HG03095 (cell line): Measurements from ENCODE around the gene SDK2.

Experiments used
- ATAC-seq: cut with Tn5 transposase; IDR thresholded peaks from one replicate; pipeline ENCODE4 v1.9.1; 2021; ENCODE audit warnings: moderate library complexity; ENCODE audit not compliant: unreplicated experiment

SDK2 gene

GRCh38 chr17:73560661-73561060, 83.6 kb downstream of the SDK2 start:
- no peak for ATAC-seq

- ATAC-seq, result no peak
Measured at GRCh38 chr17:73559532-73559931, 84.7 kb downstream of the SDK2 start.

- no peak for ATAC-seq
Measured at GRCh38 chr17:73555199-73555960, 88.9 kb downstream of the SDK2 start.

- ATAC-seq, result no peak
Measured at GRCh38 chr17:73554498-73554897, 89.7 kb downstream of the SDK2 start.

- ATAC-seq, result no peak
Measured at GRCh38 chr17:73553311-73553710, 90.9 kb downstream of the SDK2 start.

- no peak for ATAC-seq
Measured at GRCh38 chr17:73552300-73553048, 91.8 kb downstream of the SDK2 start.

- no peak for ATAC-seq
Measured at GRCh38 chr17:73551759-73552158, 92.5 kb downstream of the SDK2 start.

- ATAC-seq, result no peak
Measured at GRCh38 chr17:73551144-73551543, 93.1 kb downstream of the SDK2 start.

- ATAC-seq, result no peak
Measured at GRCh38 chr17:73550556-73550955, 93.7 kb downstream of the SDK2 start.

- ATAC-seq, result no peak
Measured at GRCh38 chr17:73549841-73550430, 94.3 kb downstream of the SDK2 start.

- ATAC-seq, result no peak
Measured at GRCh38 chr17:73548620-73549311, 95.5 kb downstream of the SDK2 start.

- no peak for ATAC-seq
Measured at GRCh38 chr17:73547790-73548189, 96.5 kb downstream of the SDK2 start.

- ATAC-seq, result no peak
Measured at GRCh38 chr17:73546770-73547536, 97.3 kb downstream of the SDK2 start.

GRCh38 chr17:73546114-73546513, 98.1 kb downstream of the SDK2 start:
- no peak for ATAC-seq

GRCh38 chr17:73545109-73546032, 98.9 kb downstream of the SDK2 start:
- no peak for ATAC-seq

GRCh38 chr17:73544333-73544732, 99.9 kb downstream of the SDK2 start:
- ATAC-seq, result no peak

- ATAC-seq, result no peak
Measured at GRCh38 chr17:73542323-73542722, 101.9 kb downstream of the SDK2 start.

- ATAC-seq, result no peak
Measured at GRCh38 chr17:73541561-73541981, 102.7 kb downstream of the SDK2 start.

GRCh38 chr17:73541111-73541510, 103.1 kb downstream of the SDK2 start:
- no peak for ATAC-seq

- ATAC-seq, result no peak
Measured at GRCh38 chr17:73539166-73539565, 105.1 kb downstream of the SDK2 start.
